H9 (cell line): ENCODE measurements around the gene GABARAP. TPM values are rescaled to one million over a fixed set of nuclear protein-coding genes. Genes with fewer than 3 reads are reported as not detected.
A peak's percentile ranks its signal among the peaks of the same experiment; 100 is the strongest.

Source experiments
- DNase-seq: peaks from one replicate; pipeline ENCODE4 v3.0.0-alpha.2; 2017
- H2AFZ ChIP-seq: one replicate; pipeline ENCODE4 v1.6.1; 2013; ENCODE audit warnings: mild to moderate bottlenecking, low read length, control low read depth, moderate library complexity
- H2AK5ac ChIP-seq: 2 replicates; pipeline ENCODE4 v1.6.1; 2013; ENCODE audit warnings: low read length, control low read depth, mixed read lengths; ENCODE audit not compliant: insufficient read length
- H2BK120ac ChIP-seq: one replicate; pipeline ENCODE4 v1.6.1; 2013; ENCODE audit warnings: low read depth, mild to moderate bottlenecking, low read length, control low read depth, inconsistent platforms; ENCODE audit not compliant: poor library complexity, severe bottlenecking
- H2BK12ac ChIP-seq: 2 replicates; pipeline ENCODE4 v1.6.1; 2013; ENCODE audit warnings: low read length, control low read depth, mixed read lengths, low read depth; ENCODE audit not compliant: insufficient read length
- H2BK15ac ChIP-seq: 2 replicates; pipeline ENCODE4 v1.6.1; 2013; ENCODE audit warnings: low read depth, low read length, control low read depth
- H2BK20ac ChIP-seq: one replicate; pipeline ENCODE4 v1.6.1; 2013; ENCODE audit warnings: low read depth, mild to moderate bottlenecking, low read length, control low read depth, inconsistent platforms; ENCODE audit not compliant: poor library complexity, severe bottlenecking
- H2BK5ac ChIP-seq: 2 replicates; pipeline ENCODE4 v1.6.1; 2013; ENCODE audit warnings: low read length, control low read depth, mixed read lengths; ENCODE audit not compliant: insufficient read length
- H3K14ac ChIP-seq: 2 replicates; pipeline ENCODE4 v1.6.1; 2013; ENCODE audit warnings: low read length, control low read depth; ENCODE audit not compliant: insufficient read depth
- H3K18ac ChIP-seq: 2 replicates; pipeline ENCODE4 v1.6.1; 2013; ENCODE audit warnings: low read depth, mild to moderate bottlenecking, mixed read lengths, low read length, control low read depth; ENCODE audit not compliant: insufficient read length
- H3K23ac ChIP-seq: 2 replicates; pipeline ENCODE4 v1.6.1; 2013; ENCODE audit warnings: low read length, control low read depth, mixed read lengths, low read depth; ENCODE audit not compliant: insufficient read length
- H3K23me2 ChIP-seq: 2 replicates; pipeline ENCODE4 v1.6.1; 2013; ENCODE audit warnings: low read depth, mild to moderate bottlenecking, mixed read lengths, low read length, control low read depth; ENCODE audit not compliant: insufficient read length, poor library complexity, severe bottlenecking
- H3K27ac ChIP-seq: 2 replicates; pipeline ENCODE4 v1.5.1; 2013; ENCODE audit warnings: low read length, control low read depth, mixed read lengths, low read depth; ENCODE audit not compliant: insufficient read length
- H3K27me3 ChIP-seq: 2 replicates; pipeline ENCODE4 v1.6.1; 2013; ENCODE audit warnings: low read length, control low read depth, inconsistent platforms; ENCODE audit not compliant: insufficient read depth
- H3K4ac ChIP-seq: 2 replicates; pipeline ENCODE4 v1.6.1; 2013; ENCODE audit warnings: low read depth, mild to moderate bottlenecking, control low read depth, inconsistent platforms, low read length, moderate library complexity
- H3K4me1 ChIP-seq: 2 replicates; pipeline ENCODE4 v1.6.1; 2013; ENCODE audit warnings: low read length, control low read depth, inconsistent platforms; ENCODE audit not compliant: insufficient read depth
- H3K4me2 ChIP-seq: 2 replicates; pipeline ENCODE4 v1.6.1; 2013; ENCODE audit warnings: low read length, control low read depth, mixed read lengths; ENCODE audit not compliant: insufficient read length, insufficient read depth
- H3K56ac ChIP-seq: 2 replicates; pipeline ENCODE4 v1.6.1; 2013; ENCODE audit warnings: low read depth, mild to moderate bottlenecking, mixed read lengths, low read length, control low read depth; ENCODE audit not compliant: insufficient read length
- H3K79me1 ChIP-seq: 2 replicates; pipeline ENCODE4 v1.6.1; 2013; ENCODE audit warnings: low read depth, mild to moderate bottlenecking, moderate library complexity, low read length, control low read depth, inconsistent platforms; ENCODE audit not compliant: insufficient read depth, poor library complexity, severe bottlenecking
- H3K79me2 ChIP-seq: 2 replicates; pipeline ENCODE4 v1.6.1; 2013; ENCODE audit warnings: low read length, control low read depth, inconsistent platforms; ENCODE audit not compliant: insufficient read depth
- H3K9ac ChIP-seq: 2 replicates; pipeline ENCODE4 v1.6.1; 2013; ENCODE audit warnings: low read length, control low read depth, mixed read lengths; ENCODE audit not compliant: insufficient read length; ENCODE audit errors: extremely low read depth
- H3K9me3 ChIP-seq: one replicate; pipeline ENCODE4 v1.6.1; 2013; ENCODE audit warnings: low read depth, low read length, inconsistent platforms; ENCODE audit not compliant: control insufficient read depth
- H3T11ph ChIP-seq: one replicate; pipeline ENCODE4 v1.6.1; 2013; ENCODE audit warnings: mild to moderate bottlenecking, low read length, control low read depth, inconsistent platforms
- H4K20me1 ChIP-seq: one replicate; pipeline ENCODE4 v1.6.1; 2013; ENCODE audit not compliant: control insufficient read depth, insufficient read length, insufficient read depth
- H4K5ac ChIP-seq: 2 replicates; pipeline ENCODE4 v1.6.1; 2013; ENCODE audit warnings: low read depth, mild to moderate bottlenecking, mixed read lengths, low read length, control low read depth; ENCODE audit not compliant: insufficient read length
- H4K8ac ChIP-seq: replicated peaks from 2 replicates; pipeline ENCODE4 v1.6.1; 2013; ENCODE audit warnings: low read length, control low read depth, mixed read lengths, low read depth; ENCODE audit not compliant: insufficient read length
- H4K91ac ChIP-seq: 2 replicates; pipeline ENCODE4 v1.6.1; 2013; ENCODE audit warnings: low read depth, mild to moderate bottlenecking, moderate library complexity, mixed read lengths, low read length, control low read depth; ENCODE audit not compliant: insufficient read length
- H3K27ac Mint-ChIP-seq, 3 experiments: 2 replicates in 2 of 3; 3 replicates in 1 of 3; pipeline ENCODE4 v1.8.0; 2020 to 2021; ENCODE audit warnings: mixed read lengths in 3 of 3, mild to moderate bottlenecking in 1 of 3, moderate library complexity in 1 of 3
- H3K27me3 Mint-ChIP-seq: 2 replicates; pipeline ENCODE4 v1.8.0; 2021; ENCODE audit warnings: low read depth, mild to moderate bottlenecking, moderate library complexity, mixed read lengths
- H3K36me3 Mint-ChIP-seq, 3 experiments: 2 replicates in 2 of 3; 3 replicates in 1 of 3; pipeline ENCODE4 v1.8.0; 2020 to 2021; ENCODE audit warnings: low read depth in 3 of 3, mixed read lengths in 3 of 3; ENCODE audit not compliant: insufficient read depth in 1 of 3
- H3K4me1 Mint-ChIP-seq, 2 experiments: 2 replicates each; pipeline ENCODE4 v1.8.0; 2020; ENCODE audit warnings: mixed read lengths in 2 of 2
- H3K4me3 Mint-ChIP-seq, 2 experiments: 2 replicates in 1 of 2; 3 replicates in 1 of 2; pipeline ENCODE4 v1.8.0; 2020 to 2021; ENCODE audit warnings: mild to moderate bottlenecking in 2 of 2, mixed read lengths in 2 of 2, moderate library complexity in 1 of 2
- H3K9me3 Mint-ChIP-seq, 2 experiments: 2 replicates in 1 of 2; 3 replicates in 1 of 2; pipeline ENCODE4 v1.8.0; 2020; ENCODE audit warnings: mild to moderate bottlenecking in 2 of 2, mixed read lengths in 2 of 2, moderate library complexity in 1 of 2
- WGBS: extraction: QIAGEN DNeasy Blood & Tissue Kit; methylation state at CpG from one replicate; pipeline ENCODE4 v1.1.7; 2013; ENCODE audit warnings: missing lambda C conversion rate, low lambda C conversion rate, mixed read lengths; ENCODE audit not compliant: insufficient read length; ENCODE audit errors: extremely low coverage; 5-methylcytosine and 5-hydroxymethylcytosine counted together
- total RNA-seq: library from RNA; stranded (reverse); gene quantifications from 2 replicates; pipeline ENCODE4 v1.2.1, GENCODE V29; 2021
- TF ChIP-seq, protein P1 (sequence below): fragments of 200-600 bp; sonication (generic); conservative IDR thresholded peaks from 3 replicates; pipeline ENCODE4 v1.8.0; 2021; ENCODE audit warnings: antibody characterized with exemption, mild to moderate bottlenecking

Gene GABARAP
- total RNA-seq, 1 experiment from 2014 or later, result 261 TPM

- H3K27me3 ChIP-seq, result no peaks in the 10 kb centered on the region
- no peak overlapping the region for H3K14ac ChIP-seq
- H3K79me2 ChIP-seq, result peaks cover 23% of the 10 kb centered on the region; the same call in 1 of the 2 replicates
- peak overlapping the region; percentile 16 for H3K9ac ChIP-seq
- no peak overlapping the region for H2BK120ac ChIP-seq
- H2BK15ac ChIP-seq, result no peak overlapping the region
- no CpG with 5 or more reads among the region's 6 CpGs for WGBS
- Mint-ChIP-seq H3K4me1 (peaks cover 31 to 34% of the 10 kb centered on the region in 2 experiments), H3K9me3 (no peaks in the 10 kb centered on the region), H3K36me3 (peaks cover 23 to 39% (median 33%) of the 10 kb centered on the region in 3 experiments), H3K27me3 (no peaks in the 10 kb centered on the region), H3K27ac (peak overlapping the region in 2 of 3 experiments; percentile 17 to 33; a peak in 2 of 7 replicates), H3K4me3 (peak overlapping the region; percentile 90 to 95; a peak in 4 of 5 replicates)
- H4K20me1 ChIP-seq, result no peaks in the 10 kb centered on the region
- no peak overlapping the region for H2BK20ac ChIP-seq
- no peak overlapping the region for H3K56ac ChIP-seq
- peaks cover 6% of the 10 kb centered on the region for H3K23me2 ChIP-seq
- H3K18ac ChIP-seq, result no peak overlapping the region
- peaks cover 13% of the 10 kb centered on the region for H3K79me1 ChIP-seq
- no peak overlapping the region for H3K4me2 ChIP-seq
- no peak overlapping the region for H4K5ac ChIP-seq
- DNase-seq, result no peak
- TF ChIP-seq, protein P1, sequence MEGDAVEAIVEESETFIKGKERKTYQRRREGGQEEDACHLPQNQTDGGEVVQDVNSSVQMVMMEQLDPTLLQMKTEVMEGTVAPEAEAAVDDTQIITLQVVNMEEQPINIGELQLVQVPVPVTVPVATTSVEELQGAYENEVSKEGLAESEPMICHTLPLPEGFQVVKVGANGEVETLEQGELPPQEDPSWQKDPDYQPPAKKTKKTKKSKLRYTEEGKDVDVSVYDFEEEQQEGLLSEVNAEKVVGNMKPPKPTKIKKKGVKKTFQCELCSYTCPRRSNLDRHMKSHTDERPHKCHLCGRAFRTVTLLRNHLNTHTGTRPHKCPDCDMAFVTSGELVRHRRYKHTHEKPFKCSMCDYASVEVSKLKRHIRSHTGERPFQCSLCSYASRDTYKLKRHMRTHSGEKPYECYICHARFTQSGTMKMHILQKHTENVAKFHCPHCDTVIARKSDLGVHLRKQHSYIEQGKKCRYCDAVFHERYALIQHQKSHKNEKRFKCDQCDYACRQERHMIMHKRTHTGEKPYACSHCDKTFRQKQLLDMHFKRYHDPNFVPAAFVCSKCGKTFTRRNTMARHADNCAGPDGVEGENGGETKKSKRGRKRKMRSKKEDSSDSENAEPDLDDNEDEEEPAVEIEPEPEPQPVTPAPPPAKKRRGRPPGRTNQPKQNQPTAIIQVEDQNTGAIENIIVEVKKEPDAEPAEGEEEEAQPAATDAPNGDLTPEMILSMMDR, result no peak
- no peak overlapping the region for H3K27ac ChIP-seq
- H2AK5ac ChIP-seq, result no peak overlapping the region
- no peak overlapping the region for H3K23ac ChIP-seq
- no peak overlapping the region for H4K8ac ChIP-seq
- no peak overlapping the region for H2BK12ac ChIP-seq
- no peak overlapping the region for H3T11ph ChIP-seq
- no peaks in the 10 kb centered on the region for H3K9me3 ChIP-seq
- no peak overlapping the region for H2AFZ ChIP-seq
- H2BK5ac ChIP-seq, result no peak overlapping the region
- no peaks in the 10 kb centered on the region; the same call in 1 of the 2 replicates for H3K4me1 ChIP-seq
- no peak overlapping the region for H4K91ac ChIP-seq
- no peak overlapping the region for H3K4ac ChIP-seq
Observed at GRCh38 chr17:7249214-7249613, 7.0 kb upstream of the GABARAP start.
